SJSA1 (cell line): Measurements from ENCODE around the gene PSMD11. TPM values are rescaled to one million over a fixed set of nuclear protein-coding genes. Genes with fewer than 3 reads are reported as not detected.

Experiments used
- DNase-seq, 2 experiments: peaks; one replicate each; pipeline ENCODE4 v3.0.0-alpha.2; 2015 to 2020; ENCODE audit warnings: low spot score in 2 of 2, low read depth in 1 of 2
- H3K27ac ChIP-seq: fragments of 250-450 bp; sonication (Bioruptor Pico); 2 replicates; pipeline ENCODE4 v1.5.1; 2020; ENCODE audit warnings: mild to moderate bottlenecking, moderate library complexity
- H3K27me3 ChIP-seq: fragments of 250-450 bp; sonication (Bioruptor Pico); replicated peaks from 2 replicates; pipeline ENCODE4 v1.5.1; 2020; ENCODE audit warnings: mild to moderate bottlenecking, moderate library complexity
- H3K36me3 ChIP-seq: fragments of 250-450 bp; sonication (Bioruptor Pico); 2 replicates; pipeline ENCODE4 v1.5.1; 2020; ENCODE audit warnings: mild to moderate bottlenecking
- H3K4me1 ChIP-seq: fragments of 250-450 bp; sonication (Bioruptor Pico); replicated peaks from 2 replicates; pipeline ENCODE4 v1.6.1; 2021; ENCODE audit warnings: mild to moderate bottlenecking
- H3K4me3 ChIP-seq: fragments of 250-450 bp; sonication (Bioruptor Pico); 2 replicates; pipeline ENCODE4 v1.5.1; 2020; ENCODE audit warnings: mild to moderate bottlenecking
- H3K9me3 ChIP-seq: fragments of 250-450 bp; sonication (Bioruptor Pico); replicated peaks from 2 replicates; pipeline ENCODE4 v1.5.1; 2020; ENCODE audit warnings: mild to moderate bottlenecking
- total RNA-seq: library from RNA; depleted of rRNA; stranded (reverse); fragments of >200 nt; shearing (Covaris generic); gene quantifications from 2 replicates; pipeline ENCODE4 v1.2.3, GENCODE V29; 2014; rRNA removed

The PSMD11 gene
- total RNA-seq, 1 experiment from 2014 or later = 100 TPM

GRCh38 chr17:32529604-32530003 lies 85.3 kb downstream of the PSMD11 start:
- peaks cover 4% of the 10 kb centered on the region for H3K4me1 ChIP-seq
- H3K27me3 ChIP-seq = no peaks in the 10 kb centered on the region
- no peak overlapping the region for H3K4me3 ChIP-seq

More at GRCh38 chr17:32529604-32530003, 85.3 kb downstream of the PSMD11 start:
- no peak overlapping the region for H3K27ac ChIP-seq
- no peaks in the 10 kb centered on the region for H3K36me3 ChIP-seq
- no peaks in the 10 kb centered on the region for H3K9me3 ChIP-seq
- DNase-seq = no peak

Other genes with a start within 250 kb of the PSMD11 start
- 0.63 and 1.2 TPM in 2 replicates for gene RHBDL3, start 178.7 kb upstream of the PSMD11 start, total RNA-seq
- gene C17orf75, start 102.3 kb upstream of the PSMD11 start, total RNA-seq = 16.5 and 35.6 TPM in 2 replicates
- 150 and 168 TPM in 2 replicates for gene ZNF207, start 94.4 kb upstream of the PSMD11 start, total RNA-seq
- gene CDK5R1, start 42.5 kb downstream of the PSMD11 start, total RNA-seq = 2.5 and 2.9 TPM in 2 replicates